SU-DHL-6 (cell line): ENCODE measurements around the gene ARMS2.

ENCODE experiments used
- H2AFZ ChIP-seq: fragments of 200-600 bp; sonication (generic); 2 replicates; pipeline ENCODE4 v1.6.1; 2014; ENCODE audit warnings: low read depth, mild to moderate bottlenecking, moderate library complexity, mixed read lengths, antibody characterized with exemption, low read length; ENCODE audit not compliant: severe bottlenecking
- H3F3A ChIP-seq: fragments of 200-600 bp; shearing (Covaris generic); 2 replicates; pipeline ENCODE4 v1.6.0; 2016; ENCODE audit warnings: antibody characterized with exemption, mild to moderate bottlenecking; ENCODE audit not compliant: insufficient read depth
- H3K27ac ChIP-seq: fragments of 200-600 bp; sonication (generic); 2 replicates; pipeline ENCODE4 v1.5.1; 2016; ENCODE audit warnings: low read depth, mild to moderate bottlenecking, low read length, moderate library complexity, mixed read lengths
- H3K27me3 ChIP-seq: fragments of 200-600 bp; sonication (generic), shearing (Covaris generic); 2 replicates; pipeline ENCODE4 v1.6.0; 2014; ENCODE audit warnings: mild to moderate bottlenecking, low read length
- H3K36me3 ChIP-seq: fragments of 200-600 bp; sonication (generic); 2 replicates; pipeline ENCODE4 v1.6.1; 2014; ENCODE audit warnings: mild to moderate bottlenecking, low read length, mixed read lengths
- H3K4me2 ChIP-seq: fragments of 300-600, 200-600 bp; shearing (Covaris generic), sonication (generic); 2 replicates; pipeline ENCODE4 v1.6.0; 2014; ENCODE audit warnings: low read length, low read depth, mild to moderate bottlenecking; ENCODE audit not compliant: poor library complexity, severe bottlenecking
- H3K4me3 ChIP-seq: fragments of 200-600 bp; sonication (generic); 2 replicates; pipeline ENCODE4 v1.5.1; 2014; ENCODE audit warnings: antibody characterized with exemption, low read length, mild to moderate bottlenecking, mixed read lengths; ENCODE audit not compliant: insufficient read depth, poor library complexity, severe bottlenecking
- H3K79me2 ChIP-seq: fragments of 200-600 bp; sonication (generic); 2 replicates; pipeline ENCODE4 v1.6.1; 2014; ENCODE audit warnings: mild to moderate bottlenecking, low read length, moderate library complexity; ENCODE audit not compliant: insufficient read depth
- H3K9ac ChIP-seq: fragments of 200-600 bp; sonication (generic); 2 replicates; pipeline ENCODE4 v1.7.0; 2014; ENCODE audit warnings: mild to moderate bottlenecking, low read length
- H3K9me2 ChIP-seq: fragments of 200-600 bp; sonication (generic); replicated peaks from 2 replicates; pipeline ENCODE4 v1.6.1; 2014; ENCODE audit warnings: low read length; ENCODE audit not compliant: insufficient read depth
- H3K9me3 ChIP-seq: fragments of 200-600 bp; sonication (generic); 2 replicates; pipeline ENCODE4 v1.6.1; 2014; ENCODE audit warnings: low read length, mixed read lengths; ENCODE audit not compliant: insufficient read depth
- H4K20me1 ChIP-seq: fragments of 200-600 bp; sonication (generic); 2 replicates; pipeline ENCODE4 v1.6.1; 2014; ENCODE audit warnings: low read depth, mild to moderate bottlenecking, antibody characterized with exemption, low read length, moderate library complexity, mixed read lengths
- CTCF ChIP-seq: fragments of 200-600 bp; sonication (generic); IDR thresholded peaks from one replicate; pipeline ENCODE4 v1.5.1; 2017; ENCODE audit warnings: antibody characterized with exemption, mild to moderate bottlenecking, low read length, moderate library complexity; ENCODE audit not compliant: insufficient read depth, poor library complexity, severe bottlenecking
- EZH2phosphoT487 ChIP-seq: fragments of 200-600 bp; sonication (generic), shearing (Covaris generic); conservative IDR thresholded peaks from 2 replicates; pipeline ENCODE4 v1.6.1; 2018; ENCODE audit warnings: mild to moderate bottlenecking, antibody characterized with exemption, low read length, moderate library complexity, mixed read lengths

Gene ARMS2

DNA sequence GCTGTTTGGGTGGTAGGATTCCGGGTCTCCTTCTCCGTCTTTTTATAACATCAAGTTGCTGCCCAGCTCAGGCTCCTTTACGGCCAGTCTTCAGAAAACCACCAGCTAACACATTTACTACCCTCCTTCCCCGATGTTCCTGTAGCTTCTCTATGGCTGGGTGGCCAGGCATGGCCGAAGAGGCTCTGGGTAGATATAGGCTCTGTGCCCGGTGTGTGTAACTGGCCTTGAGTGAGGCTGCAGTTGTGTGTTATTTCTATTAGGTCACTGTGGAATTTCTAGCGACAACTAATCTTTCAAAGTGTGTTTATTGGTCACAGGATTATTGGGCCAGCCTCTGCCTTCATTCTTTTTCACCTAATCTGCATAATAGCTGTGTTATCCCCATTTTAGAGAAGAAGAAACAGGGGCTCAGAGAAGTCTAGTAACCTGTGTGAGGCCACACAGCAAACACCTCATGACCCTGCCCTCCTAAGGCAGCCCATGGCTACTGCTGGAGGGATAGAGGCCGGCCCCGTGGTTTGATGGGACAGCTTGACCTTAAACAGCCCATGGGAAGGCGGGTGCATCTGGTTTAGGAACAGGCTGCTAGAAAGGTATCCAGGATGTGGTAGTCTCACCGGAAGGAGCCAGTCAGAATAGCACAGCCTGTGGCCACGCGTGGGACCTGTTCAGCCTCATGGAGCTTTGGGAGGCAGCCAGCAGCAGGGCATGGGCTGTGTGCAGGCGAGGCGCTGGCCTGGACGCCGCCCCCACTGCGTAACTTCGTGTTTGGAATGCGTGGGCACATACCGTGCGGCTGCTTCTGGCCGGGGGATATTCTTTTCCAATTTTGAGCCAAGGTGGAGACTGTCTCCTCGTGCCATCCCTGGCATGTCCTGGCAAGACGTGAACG lies 36.6 kb downstream of the ARMS2 start:
- Histone ChIP-seq H3K9me2 (no peaks in the 10 kb centered on the region), H3K9ac (no peak overlapping the region), H4K20me1 (no peaks in the 10 kb centered on the region), H3K27me3 (no peaks in the 10 kb centered on the region), H3K4me3 (no peak overlapping the region), H3K36me3 (no peaks in the 10 kb centered on the region), H3K4me2 (no peak overlapping the region), H3K79me2 (no peaks in the 10 kb centered on the region), H3K27ac (no peak overlapping the region), H3F3A (no peaks in the 10 kb centered on the region), H3K9me3 (no peaks in the 10 kb centered on the region), H2AFZ (no peak overlapping the region)
- TF ChIP-seq EZH2phosphoT487 (no peak), CTCF (no peak)

DNA sequence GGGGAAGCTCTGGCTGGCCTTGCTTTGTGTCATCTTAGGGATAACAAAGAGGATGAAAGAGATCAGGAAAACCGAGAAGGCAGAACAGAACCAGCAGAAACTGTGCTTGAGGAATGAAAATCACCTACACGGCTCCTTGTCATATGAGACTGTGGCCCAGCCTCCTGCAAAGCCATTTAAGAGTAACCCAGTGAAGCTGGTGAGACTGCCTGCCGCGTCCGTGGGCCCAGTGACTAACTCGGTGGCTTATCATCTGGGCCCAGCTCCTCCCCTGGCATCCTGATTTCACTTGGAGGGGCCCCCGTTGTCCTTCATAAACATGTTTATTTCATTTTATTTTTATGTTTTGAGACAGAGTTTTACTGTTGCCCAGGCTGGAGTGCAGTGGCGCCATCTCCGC lies 37.6 kb downstream of the ARMS2 start:
- TF ChIP-seq EZH2phosphoT487 (no peak), CTCF (no peak)
- Histone ChIP-seq H3K27me3 (no peaks in the 10 kb centered on the region), H3K36me3 (no peaks in the 10 kb centered on the region), H3F3A (no peaks in the 10 kb centered on the region), H3K4me3 (no peak overlapping the region), H3K9me2 (no peaks in the 10 kb centered on the region), H3K9ac (no peak overlapping the region), H3K4me2 (no peak overlapping the region), H4K20me1 (no peaks in the 10 kb centered on the region), H3K9me3 (no peaks in the 10 kb centered on the region), H3K27ac (no peak overlapping the region), H3K79me2 (no peaks in the 10 kb centered on the region), H2AFZ (no peak overlapping the region)

DNA sequence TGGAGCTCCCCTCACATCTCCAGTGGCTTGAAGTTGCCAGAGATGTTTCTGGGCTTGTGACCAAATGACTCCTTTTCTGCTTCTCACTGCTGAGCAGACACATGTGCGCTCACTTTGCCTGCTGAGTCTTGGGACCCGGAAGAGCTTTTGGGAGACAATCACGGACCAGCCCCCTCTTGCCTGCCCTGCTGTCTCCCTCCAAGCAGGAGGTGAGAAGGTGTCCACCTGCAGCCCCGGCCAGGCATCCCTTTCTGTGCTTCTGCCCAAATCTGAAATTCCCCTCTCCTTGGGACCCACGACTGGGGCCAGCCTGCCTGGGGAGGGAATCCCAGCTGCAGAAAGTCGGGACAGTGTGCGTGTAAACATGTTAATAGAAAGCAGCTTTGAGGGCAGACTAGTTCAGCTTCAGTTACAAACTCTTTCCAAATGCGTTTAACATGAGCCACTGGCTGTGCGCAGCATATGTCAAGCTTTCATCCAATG lies 38.6 kb downstream of the ARMS2 start:
- H3F3A ChIP-seq: no peaks in the 10 kb centered on the region
- no peak overlapping the region for H3K4me3 ChIP-seq
- no peaks in the 10 kb centered on the region for H3K36me3 ChIP-seq
- no peaks in the 10 kb centered on the region for H3K9me3 ChIP-seq
- no peaks in the 10 kb centered on the region for H3K27me3 ChIP-seq
- H2AFZ ChIP-seq: no peak overlapping the region
- H3K79me2 ChIP-seq: no peaks in the 10 kb centered on the region
- no peaks in the 10 kb centered on the region for H3K9me2 ChIP-seq
- H4K20me1 ChIP-seq: no peaks in the 10 kb centered on the region
- H3K4me2 ChIP-seq: no peak overlapping the region
- H3K9ac ChIP-seq: no peak overlapping the region
- H3K27ac ChIP-seq: no peak overlapping the region
- TF ChIP-seq EZH2phosphoT487: no peak
- TF ChIP-seq CTCF: no peak
